ENCODE measurements around the gene LRRIQ1. TPM values are rescaled to one million over a fixed set of nuclear protein-coding genes. Genes with fewer than 3 reads are reported as not detected.

The LRRIQ1 gene
- total RNA-seq, 1 donor from 2014 or later, result 25.5 TPM

DNA sequence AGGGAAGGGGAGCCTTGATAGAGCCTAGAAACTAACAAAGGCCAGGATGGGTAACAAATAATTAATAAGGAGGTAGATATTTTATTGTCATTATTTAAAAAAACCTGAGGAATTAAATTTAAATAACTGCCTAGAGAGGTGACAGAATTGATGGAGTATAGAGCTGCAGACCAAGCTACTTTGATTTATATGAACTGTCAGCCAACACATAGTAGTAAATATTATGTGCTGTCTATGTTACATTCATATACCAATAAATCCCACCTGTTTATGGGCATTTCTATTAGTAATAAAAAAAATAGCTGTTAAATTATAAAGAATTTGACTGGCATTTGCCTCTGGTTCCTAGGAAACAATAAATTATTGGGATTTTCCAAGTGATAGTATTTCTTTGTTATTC, 37.8 kb upstream of the LRRIQ1 start:
- no peaks in the 10 kb centered on the region for H3K36me3 ChIP-seq
- TF ChIP-seq, protein P1, sequence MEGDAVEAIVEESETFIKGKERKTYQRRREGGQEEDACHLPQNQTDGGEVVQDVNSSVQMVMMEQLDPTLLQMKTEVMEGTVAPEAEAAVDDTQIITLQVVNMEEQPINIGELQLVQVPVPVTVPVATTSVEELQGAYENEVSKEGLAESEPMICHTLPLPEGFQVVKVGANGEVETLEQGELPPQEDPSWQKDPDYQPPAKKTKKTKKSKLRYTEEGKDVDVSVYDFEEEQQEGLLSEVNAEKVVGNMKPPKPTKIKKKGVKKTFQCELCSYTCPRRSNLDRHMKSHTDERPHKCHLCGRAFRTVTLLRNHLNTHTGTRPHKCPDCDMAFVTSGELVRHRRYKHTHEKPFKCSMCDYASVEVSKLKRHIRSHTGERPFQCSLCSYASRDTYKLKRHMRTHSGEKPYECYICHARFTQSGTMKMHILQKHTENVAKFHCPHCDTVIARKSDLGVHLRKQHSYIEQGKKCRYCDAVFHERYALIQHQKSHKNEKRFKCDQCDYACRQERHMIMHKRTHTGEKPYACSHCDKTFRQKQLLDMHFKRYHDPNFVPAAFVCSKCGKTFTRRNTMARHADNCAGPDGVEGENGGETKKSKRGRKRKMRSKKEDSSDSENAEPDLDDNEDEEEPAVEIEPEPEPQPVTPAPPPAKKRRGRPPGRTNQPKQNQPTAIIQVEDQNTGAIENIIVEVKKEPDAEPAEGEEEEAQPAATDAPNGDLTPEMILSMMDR (IDR thresholded peaks at IDR 0.05), result no peak
- TF ChIP-seq EZH2 (IDR thresholded peaks at IDR 0.05) (no peak), EZH2phosphoT487 (IDR thresholded peaks at IDR 0.05) (no peak)

DNA sequence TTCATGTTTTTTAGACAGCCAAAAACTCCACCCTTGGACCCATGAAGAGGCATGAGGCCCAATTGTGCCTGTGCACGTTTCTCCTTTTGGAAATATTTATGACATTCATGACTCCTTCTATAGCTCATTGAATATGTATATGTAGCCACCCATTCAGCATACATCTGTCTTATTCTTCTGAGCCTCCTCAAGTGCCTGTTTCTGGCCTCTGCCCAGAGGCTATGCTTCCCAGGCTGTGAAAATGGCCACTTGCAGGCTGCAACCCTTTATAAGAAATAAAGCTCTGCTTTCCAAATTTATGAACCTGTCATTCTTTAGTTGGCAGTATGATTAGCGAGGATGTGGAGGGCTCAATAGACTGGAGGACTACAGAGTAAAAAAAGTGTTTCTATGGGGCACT, 35.4 kb upstream of the LRRIQ1 start:
- no peaks in the 10 kb centered on the region for H3K36me3 ChIP-seq
- no peak overlapping the region for H3K4me2 ChIP-seq
- H3K27ac ChIP-seq, result no peak overlapping the region
- H2AFZ ChIP-seq (replicated peaks), result peak overlapping the region; percentile 68
- no peak overlapping the region for H3K4me3 Mint-ChIP-seq
- no peaks in the 10 kb centered on the region for H3K27me3 ChIP-seq
- no peak overlapping the region for H3K9ac ChIP-seq
- no peaks in the 10 kb centered on the region for H3K9me3 ChIP-seq (ENCODE audit: low read depth)
- no peaks in the 10 kb centered on the region for H3K4me1 Mint-ChIP-seq
- DNase-seq (ENCODE audit: low spot score), result no peak
- H3K36me3 Mint-ChIP-seq, result no peaks in the 10 kb centered on the region
- no peaks in the 10 kb centered on the region for H4K20me1 ChIP-seq (ENCODE audit: low read depth)
- no peaks in the 10 kb centered on the region for H3K79me2 ChIP-seq (ENCODE audit: low read depth)
- H3K27me3 Mint-ChIP-seq (ENCODE audit: insufficient read depth, low read depth), result no peaks in the 10 kb centered on the region
- no peak overlapping the region for H3K27ac Mint-ChIP-seq
- no peaks in the 10 kb centered on the region for H3K4me1 ChIP-seq
- TF ChIP-seq EZH2phosphoT487 (IDR thresholded peaks at IDR 0.05) (no peak), EZH2 (IDR thresholded peaks at IDR 0.05) (no peak)
- TF ChIP-seq, protein P1 (IDR thresholded peaks at IDR 0.05), result no peak
- peaks cover 11% of the 10 kb centered on the region for H3K9me3 Mint-ChIP-seq
- no peak overlapping the region for H3K4me3 ChIP-seq
- peaks cover 4% of the 10 kb centered on the region for H3F3A ChIP-seq (ENCODE audit: low read depth)

More for the DNA sequence above, 37.8 kb upstream of the LRRIQ1 start:
- no peaks in the 10 kb centered on the region for H3K9me3 ChIP-seq (ENCODE audit: low read depth)
- H3K4me3 Mint-ChIP-seq, result no peak overlapping the region
- peaks cover 3% of the 10 kb centered on the region for H3K4me1 ChIP-seq
- no peak overlapping the region for H3K9ac ChIP-seq
- H3K9me3 Mint-ChIP-seq, result peaks cover 11% of the 10 kb centered on the region
- peaks cover 4% of the 10 kb centered on the region for H3F3A ChIP-seq (ENCODE audit: low read depth)
- H2AFZ ChIP-seq (replicated peaks), result no peak overlapping the region
- H3K27ac Mint-ChIP-seq, result no peak overlapping the region
- H3K36me3 Mint-ChIP-seq, result no peaks in the 10 kb centered on the region
- no peaks in the 10 kb centered on the region for H3K79me2 ChIP-seq (ENCODE audit: low read depth)
- peaks cover 10% of the 10 kb centered on the region for H3K4me1 Mint-ChIP-seq
- H3K27me3 ChIP-seq, result no peaks in the 10 kb centered on the region
- H3K4me2 ChIP-seq, result no peak overlapping the region
- DNase-seq (ENCODE audit: low spot score), result no peak
- H4K20me1 ChIP-seq (ENCODE audit: low read depth), result no peaks in the 10 kb centered on the region
- no peaks in the 10 kb centered on the region for H3K27me3 Mint-ChIP-seq (ENCODE audit: insufficient read depth, low read depth)
- no peak overlapping the region for H3K4me3 ChIP-seq
- no peak overlapping the region for H3K27ac ChIP-seq

DNA sequence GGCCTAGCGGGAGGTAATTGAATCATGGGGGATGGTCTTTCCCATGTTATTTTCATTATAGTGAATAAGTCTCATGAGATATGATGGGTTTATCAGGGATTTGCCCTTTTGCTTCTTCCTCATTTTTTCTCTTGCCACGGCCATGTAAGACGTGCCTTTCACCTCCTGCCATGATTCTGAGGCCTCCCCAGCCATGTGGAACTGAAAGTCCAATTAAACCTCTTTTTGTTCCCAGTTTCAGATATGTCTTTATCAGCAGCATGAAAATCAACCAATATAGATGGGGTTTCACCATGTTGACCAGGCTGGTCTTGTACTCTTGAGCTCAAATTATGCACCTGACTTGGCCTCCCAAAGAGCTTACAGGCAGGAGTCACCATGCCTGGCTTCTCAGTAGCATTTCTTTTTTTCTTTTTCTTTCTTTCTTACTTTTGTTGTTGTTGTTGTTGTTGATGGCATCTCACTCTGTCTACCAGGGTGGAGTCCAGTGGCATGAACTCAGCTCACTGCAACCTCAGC, 33.3 kb upstream of the LRRIQ1 start:
- Mint-ChIP-seq H3K4me3 (no peak overlapping the region), H3K4me1 (peaks cover 6% of the 10 kb centered on the region), H3K36me3 (no peaks in the 10 kb centered on the region), H3K9me3 (peaks cover 6% of the 10 kb centered on the region), H3K27me3 (ENCODE audit: insufficient read depth, low read depth) (no peaks in the 10 kb centered on the region), H3K27ac (no peak overlapping the region)
- H2AFZ ChIP-seq (replicated peaks), result no peak overlapping the region
- peaks cover 4% of the 10 kb centered on the region for H3F3A ChIP-seq (ENCODE audit: low read depth)
- H3K4me3 ChIP-seq, result no peak overlapping the region
- H3K4me2 ChIP-seq, result no peak overlapping the region
- H3K9me3 ChIP-seq (ENCODE audit: low read depth), result no peaks in the 10 kb centered on the region
- H3K36me3 ChIP-seq, result no peaks in the 10 kb centered on the region
- H3K9ac ChIP-seq, result no peak overlapping the region
- H3K27ac ChIP-seq, result no peak overlapping the region
- no peaks in the 10 kb centered on the region for H4K20me1 ChIP-seq (ENCODE audit: low read depth)
- H3K4me1 ChIP-seq, result no peaks in the 10 kb centered on the region
- no peaks in the 10 kb centered on the region for H3K79me2 ChIP-seq (ENCODE audit: low read depth)
- no peak for DNase-seq (ENCODE audit: low spot score)
- no peaks in the 10 kb centered on the region for H3K27me3 ChIP-seq
- TF ChIP-seq, protein P1 (IDR thresholded peaks at IDR 0.05), result no peak
- TF ChIP-seq EZH2phosphoT487 (IDR thresholded peaks at IDR 0.05) (no peak), EZH2 (IDR thresholded peaks at IDR 0.05) (no peak)
